Testis (tissue), 2 donors: ENCODE results near the gene GRM8.

ENCODE experiments used
- POLR2A ChIP-seq: fragments of 450-650 bp; IDR thresholded peaks from one replicate; pipeline ENCODE4 v1.6.1; 2017; ENCODE audit warnings: antibody characterized with exemption, mild to moderate bottlenecking, moderate library complexity
- TF ChIP-seq, protein P1 (sequence below), 3 experiments: fragments of 450-650 bp in 2 of 3; fragments of 200-600 bp in 1 of 3; sonication (generic) in 1 of 3; IDR thresholded peaks; one replicate each; pipeline ENCODE4 v1.5.1; 2016 to 2019; ENCODE audit warnings: antibody characterized with exemption in 3 of 3, mild to moderate bottlenecking in 2 of 3, moderate library complexity in 1 of 3

DNA sequence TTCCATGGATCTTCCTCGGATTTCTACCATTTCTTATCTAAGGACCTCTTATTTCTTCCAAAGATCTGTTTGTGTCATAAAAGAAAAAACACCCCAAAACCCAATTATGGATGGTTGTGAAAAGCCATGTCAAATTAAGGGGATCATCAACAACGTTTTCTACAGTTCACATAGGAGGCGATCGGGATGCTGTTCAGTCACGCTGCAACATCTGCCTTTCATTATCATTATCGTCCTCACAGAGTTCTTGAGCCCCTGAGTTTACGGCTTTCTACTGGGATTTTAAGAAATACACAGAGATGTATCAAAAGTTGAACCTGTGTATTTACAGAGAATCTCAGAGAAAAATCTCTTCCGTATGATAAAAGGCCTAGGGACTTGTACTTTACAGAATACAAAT is 101.4 kb downstream of the GRM8 start:
- TF ChIP-seq POLR2A, result no peak
- TF ChIP-seq, protein P1, sequence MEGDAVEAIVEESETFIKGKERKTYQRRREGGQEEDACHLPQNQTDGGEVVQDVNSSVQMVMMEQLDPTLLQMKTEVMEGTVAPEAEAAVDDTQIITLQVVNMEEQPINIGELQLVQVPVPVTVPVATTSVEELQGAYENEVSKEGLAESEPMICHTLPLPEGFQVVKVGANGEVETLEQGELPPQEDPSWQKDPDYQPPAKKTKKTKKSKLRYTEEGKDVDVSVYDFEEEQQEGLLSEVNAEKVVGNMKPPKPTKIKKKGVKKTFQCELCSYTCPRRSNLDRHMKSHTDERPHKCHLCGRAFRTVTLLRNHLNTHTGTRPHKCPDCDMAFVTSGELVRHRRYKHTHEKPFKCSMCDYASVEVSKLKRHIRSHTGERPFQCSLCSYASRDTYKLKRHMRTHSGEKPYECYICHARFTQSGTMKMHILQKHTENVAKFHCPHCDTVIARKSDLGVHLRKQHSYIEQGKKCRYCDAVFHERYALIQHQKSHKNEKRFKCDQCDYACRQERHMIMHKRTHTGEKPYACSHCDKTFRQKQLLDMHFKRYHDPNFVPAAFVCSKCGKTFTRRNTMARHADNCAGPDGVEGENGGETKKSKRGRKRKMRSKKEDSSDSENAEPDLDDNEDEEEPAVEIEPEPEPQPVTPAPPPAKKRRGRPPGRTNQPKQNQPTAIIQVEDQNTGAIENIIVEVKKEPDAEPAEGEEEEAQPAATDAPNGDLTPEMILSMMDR (IDR thresholded peaks at IDR 0.05), result no peak
